IPS DF 19.7 (cell line): ENCODE measurements around the gene ING5.
"Not testable (repeated sequence)": the region's sequence is repeated elsewhere in the genome, so short reads cannot be mapped to it uniquely, and the experiment has no call there.

Experiments
- DNase-seq: peaks from one replicate; pipeline ENCODE4 v3.0.0-alpha.2; 2013; ENCODE audit warnings: low read depth, low spot score

ING5 gene

DNA sequence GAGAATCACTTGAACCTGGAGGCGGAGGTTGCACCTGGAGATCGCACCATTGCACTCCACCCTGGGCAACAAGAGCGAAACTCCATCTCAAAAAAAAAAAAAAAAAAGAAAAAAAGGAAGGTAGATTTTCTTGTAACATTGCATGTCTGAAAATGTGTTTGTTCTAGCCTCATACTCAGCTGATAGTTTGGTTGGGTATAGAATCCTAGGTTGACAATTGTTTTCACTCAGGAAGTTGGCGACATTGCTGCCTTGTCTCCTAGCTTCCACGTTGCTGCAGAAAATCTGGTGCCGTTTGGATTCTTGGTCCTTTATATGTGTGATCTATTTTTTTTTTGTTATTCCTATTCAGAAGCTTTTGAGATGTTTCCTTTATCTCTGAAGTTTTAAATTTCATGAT is 4.7 kb downstream of the ING5 start:
- DNase-seq, result no peak

DNA sequence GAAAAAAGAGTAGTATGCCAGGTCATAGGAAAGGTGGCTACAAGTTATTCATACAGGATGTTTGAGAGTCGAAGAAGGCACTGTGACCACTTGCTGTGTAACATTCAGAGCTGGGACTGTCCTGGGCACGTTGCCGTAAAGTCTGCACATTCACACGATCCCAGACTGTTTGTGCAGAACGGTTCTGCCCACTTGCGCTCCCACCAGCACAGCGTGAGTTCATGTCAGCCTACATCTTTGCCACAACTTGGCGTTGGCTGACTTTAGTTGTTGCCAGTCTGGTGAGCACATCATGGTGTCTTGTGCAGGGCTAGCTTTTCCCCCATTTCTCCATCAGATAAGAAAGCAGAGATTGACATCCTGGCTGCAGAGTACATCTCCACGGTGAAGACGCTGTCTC is 7.0 kb downstream of the ING5 start:
- DNase-seq, result no peak

GRCh38 chr2:241719093-241719492 is 17.3 kb downstream of the ING5 start:
- no peak for DNase-seq

GRCh38 chr2:241720099-241720498 is 18.3 kb downstream of the ING5 start:
- DNase-seq, result no peak

DNA sequence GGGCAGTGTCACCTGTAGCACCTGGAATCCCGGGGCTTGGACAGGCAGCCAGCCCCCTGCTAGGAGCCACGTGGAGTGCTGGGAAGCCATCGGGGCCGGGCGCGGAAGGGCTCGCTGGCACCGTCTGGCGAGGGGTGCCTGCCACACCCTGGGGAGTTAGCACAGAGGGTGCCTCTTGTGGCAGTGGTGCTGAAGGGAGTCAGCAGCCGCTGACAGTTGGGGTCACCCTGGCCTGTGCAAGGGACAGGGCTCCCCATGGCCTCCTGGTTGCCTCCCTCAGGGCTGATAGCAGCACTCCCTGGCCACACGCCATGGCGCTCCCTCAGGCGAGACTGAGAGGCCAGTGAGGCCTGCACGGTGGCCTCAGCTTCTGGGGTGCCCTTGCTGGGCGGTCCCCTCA is 18.7 kb downstream of the ING5 start:
- DNase-seq, result no peak

GRCh38 chr2:241721852-241722251 is 20.0 kb downstream of the ING5 start:
- no peak for DNase-seq

GRCh38 chr2:241722896-241723454 is 21.1 kb downstream of the ING5 start:
- DNase-seq, result no peak

DNA sequence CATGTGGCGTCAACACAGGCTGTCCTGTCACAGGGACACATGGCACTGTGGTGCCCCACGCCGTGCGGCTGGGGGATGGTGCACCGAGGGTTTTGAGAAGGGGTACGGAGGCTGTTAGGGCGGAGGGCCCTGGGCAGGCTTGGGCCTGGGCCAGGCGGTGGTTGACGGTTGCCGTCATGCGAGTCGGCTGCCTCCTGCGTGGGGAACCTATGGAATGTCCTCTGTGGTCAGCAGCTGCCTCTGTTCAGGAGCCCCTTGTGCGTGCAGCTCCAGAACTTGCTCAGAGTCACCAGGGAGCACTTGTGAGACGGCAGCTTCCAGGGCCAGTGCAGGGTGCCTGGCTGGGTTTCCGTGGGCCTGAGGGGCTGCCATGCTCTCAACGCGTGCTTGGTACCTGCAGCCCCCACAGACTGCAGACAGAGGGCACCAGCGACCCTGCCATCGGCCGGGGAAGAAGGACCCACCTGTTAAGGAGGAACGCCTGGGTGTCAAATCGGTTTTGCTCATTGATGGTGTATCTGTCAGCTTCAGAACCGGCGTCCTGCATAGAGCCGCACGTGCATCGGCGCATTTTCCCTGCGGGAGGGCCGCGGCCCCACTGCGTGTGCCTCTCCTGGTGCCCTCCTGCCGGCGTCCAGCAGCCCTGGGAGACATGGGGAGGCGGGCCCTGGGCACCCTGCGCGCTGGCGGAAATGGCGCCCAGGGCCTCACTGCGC is 22.6 kb downstream of the ING5 start:
- no peak for DNase-seq

- DNase-seq, result no peak
Observed at GRCh38 chr2:241724975-241725870, 23.4 kb downstream of the ING5 start.

- DNase-seq, result no peak
Observed at GRCh38 chr2:241726459-241726858, 24.6 kb downstream of the ING5 start.

- no peak for DNase-seq
Observed at GRCh38 chr2:241728000-241728399, 26.2 kb downstream of the ING5 start.

- DNase-seq, result no peak
Observed at GRCh38 chr2:241728627-241729026, 26.8 kb downstream of the ING5 start.

DNA sequence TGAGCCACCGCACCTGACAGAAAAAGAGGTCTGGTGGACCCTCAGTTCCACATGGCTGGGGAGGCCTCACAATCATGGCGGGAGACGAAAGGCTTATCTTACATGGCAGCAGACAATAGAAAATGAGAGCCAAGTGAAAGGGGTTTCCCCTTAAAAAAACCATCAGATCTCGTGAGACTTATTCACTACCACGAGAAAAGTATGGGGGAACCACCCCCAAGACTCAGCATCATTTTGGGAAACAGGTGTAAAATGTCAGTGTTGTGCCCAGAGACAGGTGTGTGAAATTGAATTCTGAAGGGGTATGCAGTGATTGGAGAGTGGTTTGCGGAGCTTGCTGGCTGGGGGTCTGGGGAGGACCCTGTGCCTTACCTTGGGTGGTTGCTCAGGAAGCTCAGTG is 28.0 kb downstream of the ING5 start:
- no peak for DNase-seq

GRCh38 chr2:241730671-241731293 is 28.9 kb downstream of the ING5 start:
- DNase-seq, result no peak

- not testable (repeated sequence) for DNase-seq
Observed at GRCh38 chr2:241732513-241733186, 30.8 kb downstream of the ING5 start.

DNA sequence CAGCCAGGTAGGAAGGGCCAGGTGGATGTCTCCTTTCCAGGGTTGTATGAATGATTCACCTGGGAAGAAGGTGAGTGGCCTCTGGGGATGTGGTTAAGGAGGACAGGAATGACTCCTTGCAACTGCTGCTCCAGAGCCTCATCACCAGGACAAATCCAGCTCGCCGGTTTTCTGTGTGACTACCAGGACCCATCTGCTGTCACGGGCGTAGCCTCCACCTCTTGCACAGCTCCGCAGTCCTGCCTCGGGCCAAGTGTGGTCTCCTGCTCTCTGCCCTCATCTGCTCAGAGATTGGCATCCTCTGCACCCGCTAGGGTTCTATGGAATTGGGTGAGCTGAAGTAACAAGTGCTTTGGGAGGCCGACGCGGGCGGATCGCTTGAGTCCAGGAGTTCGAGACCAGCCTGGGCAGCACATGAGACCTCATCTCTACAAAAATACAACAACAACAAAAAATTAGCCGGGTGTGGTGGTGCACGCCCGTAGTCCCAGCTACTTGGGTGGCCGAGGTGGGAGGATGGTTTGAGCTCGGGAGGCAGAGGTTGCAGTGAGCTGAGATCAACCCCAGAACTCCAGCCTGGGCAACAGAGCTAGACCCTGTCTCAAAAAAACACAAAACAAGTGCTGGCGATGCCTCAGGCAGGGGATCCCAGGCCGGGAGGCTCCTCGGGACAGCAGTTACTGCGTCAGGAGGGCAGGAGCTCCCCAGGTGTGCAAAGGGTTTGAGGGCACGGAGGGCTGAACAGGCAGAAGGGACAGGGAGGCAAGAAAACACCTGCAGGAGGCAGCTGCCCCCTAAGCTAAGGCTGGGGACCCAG is 31.8 kb downstream of the ING5 start:
- DNase-seq, result no peak

- no peak for DNase-seq
Observed at GRCh38 chr2:241734208-241734466, 32.3 kb downstream of the ING5 start.

- DNase-seq, result no peak
Observed at GRCh38 chr2:241734467-241735208, 32.8 kb downstream of the ING5 start, which contains the start of gene D2HGDH. Gene D2HGDH (plus strand): TSS chr2:241734630. CDS start chr2:241735225, 595 bp downstream.

GRCh38 chr2:241736111-241736510 is 34.3 kb downstream of the ING5 start:
- DNase-seq, result no peak

- no peak for DNase-seq
Observed at GRCh38 chr2:241738040-241738686, 36.3 kb downstream of the ING5 start.
